MM.1S (cell line): ENCODE results near the gene ATP1A4.

ENCODE experiments used
- CTCF ChIP-seq: fragments of 300-600 bp; sonication (generic); IDR thresholded peaks from 2 replicates; pipeline ENCODE4 v1.5.1; 2016; ENCODE audit warnings: antibody characterized with exemption, low read length, mixed read lengths
- EZH2 ChIP-seq: fragments of 300-600 bp; sonication (generic); optimal IDR thresholded peaks from 2 replicates; pipeline ENCODE3; 2017; ENCODE audit warnings: low read depth, mild to moderate bottlenecking, antibody characterized with exemption, low read length, mixed read lengths

- TF ChIP-seq CTCF: 0 out of 2 replicates have a peak, but pooled peaks have one; percentile 1
- TF ChIP-seq EZH2: no peak
Observed at GRCh38 chr1:160168016-160168415, 16.6 kb downstream of the ATP1A4 start.
